Uterus (tissue), 2 donors: Measurements from ENCODE around the gene LIFR.

Experiments used
- CTCF ChIP-seq, 4 experiments: fragments of 200-600 bp in 2 of 4; fragments of 450-650 bp in 2 of 4; sonication (generic) in 2 of 4; IDR thresholded peaks; one replicate each; pipeline ENCODE4 v1.5.1; 2016 to 2019; ENCODE audit warnings: antibody characterized with exemption in 4 of 4, mild to moderate bottlenecking in 2 of 4, moderate library complexity in 1 of 4
- POLR2A ChIP-seq, 2 donors: fragments of 450-650 bp; IDR thresholded peaks; one replicate each; pipeline ENCODE4 v1.6.1; 2016; ENCODE audit warnings: antibody characterized with exemption in 2 of 2, mild to moderate bottlenecking in 1 of 2, moderate library complexity in 1 of 2

GRCh38 chr5:38483805-38484398 is 72.5 kb downstream of the LIFR start:
- TF ChIP-seq POLR2A (IDR thresholded peaks at IDR 0.05) (no peak), CTCF (IDR thresholded peaks at IDR 0.05) (no peak)
